ENCODE results near the gene S100A12. TPM values are rescaled to one million over a fixed set of nuclear protein-coding genes. Genes with fewer than 3 reads are reported as not detected.

Gene S100A12
- total and polyA plus RNA-seq, 3 donors from 2014 or later, result not detected

- no peak overlapping the region for H3K4me3 ChIP-seq
- no peak for DNase-seq
- peaks cover under 1% of the 10 kb centered on the region for H3K4me1 ChIP-seq
- no peaks in the 10 kb centered on the region for H3K36me3 ChIP-seq (ENCODE audit: low read depth, missing control alignments)
- no peak overlapping the region for H3K27ac ChIP-seq
- 67 to 78% methylated on average over 8 of the region's 8 CpGs for WGBS, 2 donors
- H3K27me3 ChIP-seq, result no peaks in the 10 kb centered on the region
- intact Hi-C loops (cut with DNase I; ENCODE audit: low total_unique reads), result no loop called here
- no peak for TF ChIP-seq POLR2A (IDR thresholded peaks at IDR 0.05)
- TF ChIP-seq CTCF (IDR thresholded peaks at IDR 0.05), result no peak
- H3K9me3 ChIP-seq, result no peaks in the 10 kb centered on the region
These were observed 37.2 kb downstream of the S100A12 start for GRCh38 chr1:153337980-153338853.

DNA sequence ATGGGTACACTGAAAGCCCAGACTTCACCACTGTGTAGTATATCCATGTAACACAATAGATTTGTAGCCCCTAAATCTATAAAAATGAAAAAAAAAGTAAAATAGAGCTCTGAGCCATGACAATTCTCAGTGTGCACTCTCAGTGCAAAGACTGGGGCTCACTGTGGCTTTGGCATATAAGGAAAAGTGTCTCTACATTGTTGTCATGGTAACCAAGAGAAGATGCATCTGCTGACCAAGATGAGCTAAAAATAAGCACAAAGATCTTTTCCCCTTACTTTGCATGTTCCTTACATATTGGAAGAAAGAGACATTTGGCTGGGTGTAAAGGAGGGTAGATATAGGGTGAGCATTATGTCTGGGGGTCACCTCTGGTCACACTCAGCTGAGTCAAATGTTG lies 38.8 kb downstream of the S100A12 start:
- intact Hi-C loops (cut with DNase I; ENCODE audit: low total_unique reads), result no loop called here
- H3K27me3 ChIP-seq, result no peaks in the 10 kb centered on the region
- no peak overlapping the region for H3K4me3 ChIP-seq
- no peaks in the 10 kb centered on the region for H3K9me3 ChIP-seq
- no peaks in the 10 kb centered on the region for H3K4me1 ChIP-seq
- no peak for DNase-seq
- TF ChIP-seq CTCF (IDR thresholded peaks at IDR 0.05), result no peak
- no peak for TF ChIP-seq POLR2A (IDR thresholded peaks at IDR 0.05)
- no peaks in the 10 kb centered on the region for H3K36me3 ChIP-seq (ENCODE audit: low read depth, missing control alignments)
- H3K27ac ChIP-seq, result no peak overlapping the region

DNA sequence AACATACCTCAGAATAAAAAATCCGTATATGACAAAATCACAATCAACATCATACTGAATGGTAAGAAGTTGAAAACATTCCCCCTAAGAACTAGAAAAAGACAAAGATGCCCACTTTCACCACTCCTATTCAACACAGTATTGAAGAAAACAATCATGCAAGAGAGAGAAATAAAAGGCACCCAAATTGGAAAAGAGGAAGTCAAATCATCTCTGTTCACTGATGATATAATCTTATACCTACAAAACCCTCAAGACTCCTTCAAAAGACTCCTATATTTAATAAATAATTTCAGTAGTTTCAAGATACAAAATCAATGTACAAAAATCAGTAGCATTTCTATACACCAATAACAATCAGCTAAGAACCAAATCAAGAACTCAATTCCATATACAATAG lies 41.5 kb downstream of the S100A12 start:
- Histone ChIP-seq H3K4me3 (no peak overlapping the region), H3K27ac (no peak overlapping the region), H3K36me3 (ENCODE audit: low read depth, missing control alignments) (no peaks in the 10 kb centered on the region), H3K27me3 (no peaks in the 10 kb centered on the region), H3K4me1 (no peaks in the 10 kb centered on the region), H3K9me3 (no peaks in the 10 kb centered on the region)
- TF ChIP-seq POLR2A (IDR thresholded peaks at IDR 0.05), result no peak
- TF ChIP-seq CTCF (IDR thresholded peaks at IDR 0.05), result no peak
- DNase-seq, result no peak
- 88 to 96% methylated on average over 1 of the region's 1 CpG for WGBS, 2 donors
- intact Hi-C loops (cut with DNase I; ENCODE audit: low total_unique reads), result no loop called here

GRCh38 chr1:153324912-153325311 lies 50.5 kb downstream of the S100A12 start:
- no peak for TF ChIP-seq CTCF (IDR thresholded peaks at IDR 0.05)
- no peak for TF ChIP-seq POLR2A (IDR thresholded peaks at IDR 0.05)
- Histone ChIP-seq H3K27me3 (no peaks in the 10 kb centered on the region), H3K4me1 (no peaks in the 10 kb centered on the region), H3K9me3 (no peaks in the 10 kb centered on the region), H3K4me3 (no peak overlapping the region), H3K36me3 (ENCODE audit: low read depth, missing control alignments) (no peaks in the 10 kb centered on the region), H3K27ac (no peak overlapping the region)
- no peak for DNase-seq
- intact Hi-C loops (cut with DNase I; ENCODE audit: low total_unique reads), result no loop called here

Small RNA genes lying within 50 kb of the gene (small RNA-seq; reads per million reads assigned to genes)
- 0 reads per million in 2 donors for gene RNU6-160P
- 0 reads per million in 2 donors for gene S100A15A

Other genes starting within 250 kb of the S100A12 start
- gene SPRR2G, start 224.7 kb downstream of the S100A12 start, total RNA-seq, result not detected
- gene SPRR2G, start 224.7 kb downstream of the S100A12 start, polyA plus RNA-seq (ENCODE audit: insufficient read depth, low read depth, low replicate concordance), result 1.9 TPM
- gene LELP1, start 172.2 kb downstream of the S100A12 start, total RNA-seq, result 100 to 1,000 TPM; 124 to 467 TPM
- gene LELP1, start 172.2 kb downstream of the S100A12 start, polyA plus RNA-seq (ENCODE audit: insufficient read depth, low read depth, low replicate concordance), result 847 TPM
- 1 to 10 TPM in 1 of 2 donors, under 1 TPM in 1; 0.31 to 2.8 TPM for gene PRR9, start 158.0 kb downstream of the S100A12 start, total RNA-seq
- 3.5 TPM for gene PRR9, start 158.0 kb downstream of the S100A12 start, polyA plus RNA-seq (ENCODE audit: insufficient read depth, low read depth, low replicate concordance)
- gene LORICRIN, start 115.9 kb downstream of the S100A12 start, total RNA-seq, result under 1 TPM; 0.25 to 0.31 TPM
- gene LORICRIN, start 115.9 kb downstream of the S100A12 start, polyA plus RNA-seq (ENCODE audit: insufficient read depth, low read depth, low replicate concordance), result not detected
- gene PGLYRP3, start 62.7 kb downstream of the S100A12 start, total RNA-seq, result not detected
- 0.28 TPM for gene PGLYRP3, start 62.7 kb downstream of the S100A12 start, polyA plus RNA-seq (ENCODE audit: insufficient read depth, low read depth, low replicate concordance)
- under 1 TPM in 1 of 2 donors, not detected in 1; 0.12 TPM for gene PGLYRP4, start 26.8 kb downstream of the S100A12 start, total RNA-seq
- gene PGLYRP4, start 26.8 kb downstream of the S100A12 start, polyA plus RNA-seq (ENCODE audit: insufficient read depth, low read depth, low replicate concordance), result 0.17 TPM
- 10 to 100 TPM in 1 of 2 donors, 1 to 10 TPM in 1; 4.6 to 10.7 TPM for gene S100A9, start 17.8 kb downstream of the S100A12 start, total RNA-seq
- 36.6 TPM for gene S100A9, start 17.8 kb downstream of the S100A12 start, polyA plus RNA-seq (ENCODE audit: insufficient read depth, low read depth, low replicate concordance)
- gene S100A8, start 15.5 kb upstream of the S100A12 start, total RNA-seq, result 1 to 10 TPM; 1.3 to 3.0 TPM
- gene S100A8, start 15.5 kb upstream of the S100A12 start, polyA plus RNA-seq (ENCODE audit: insufficient read depth, low read depth, low replicate concordance), result 20.3 TPM
- gene S100A7A, start 40.9 kb upstream of the S100A12 start, total RNA-seq, result not detected
- gene S100A7A, start 40.9 kb upstream of the S100A12 start, polyA plus RNA-seq (ENCODE audit: insufficient read depth, low read depth, low replicate concordance), result not detected
- gene S100A7, start 85.0 kb upstream of the S100A12 start, total RNA-seq, result not detected
- not detected for gene S100A7, start 85.0 kb upstream of the S100A12 start, polyA plus RNA-seq (ENCODE audit: insufficient read depth, low read depth, low replicate concordance)
- 10 to 100 TPM; 30.9 to 57.4 TPM for gene S100A6, start 160.4 kb upstream of the S100A12 start, total RNA-seq
- gene S100A6, start 160.4 kb upstream of the S100A12 start, polyA plus RNA-seq (ENCODE audit: insufficient read depth, low read depth, low replicate concordance), result 372 TPM
- 1 to 10 TPM in 1 of 2 donors, not detected in 1; 1.3 TPM for gene S100A5, start 165.3 kb upstream of the S100A12 start, total RNA-seq
- not detected for gene S100A5, start 165.3 kb upstream of the S100A12 start, polyA plus RNA-seq (ENCODE audit: insufficient read depth, low read depth, low replicate concordance)
- gene S100A4, start 170.2 kb upstream of the S100A12 start, total RNA-seq, result 10 to 100 TPM; 15.8 to 23.8 TPM
- 146 TPM for gene S100A4, start 170.2 kb upstream of the S100A12 start, polyA plus RNA-seq (ENCODE audit: insufficient read depth, low read depth, low replicate concordance)
- gene S100A3, start 173.6 kb upstream of the S100A12 start, total RNA-seq, result not detected
- gene S100A3, start 173.6 kb upstream of the S100A12 start, polyA plus RNA-seq (ENCODE audit: insufficient read depth, low read depth, low replicate concordance), result 0.67 TPM
- 1 to 10 TPM; 1.9 to 9.6 TPM for gene S100A2, start 190.2 kb upstream of the S100A12 start, total RNA-seq
- 1.9 TPM for gene S100A2, start 190.2 kb upstream of the S100A12 start, polyA plus RNA-seq (ENCODE audit: insufficient read depth, low read depth, low replicate concordance)
- gene S100A16, start 237.5 kb upstream of the S100A12 start, total RNA-seq, result 100 to 1,000 TPM; 158 to 171 TPM
- 126 TPM for gene S100A16, start 237.5 kb upstream of the S100A12 start, polyA plus RNA-seq (ENCODE audit: insufficient read depth, low read depth, low replicate concordance)
- not detected for gene S100A14, start 240.7 kb upstream of the S100A12 start, total RNA-seq
- gene S100A14, start 240.7 kb upstream of the S100A12 start, polyA plus RNA-seq (ENCODE audit: insufficient read depth, low read depth, low replicate concordance), result 1.6 TPM